Measurements from ENCODE around the gene INPP5A. TPM values are rescaled to one million over a fixed set of nuclear protein-coding genes. Genes with fewer than 3 reads are reported as not detected.

INPP5A gene
- total RNA-seq, 1 experiment from 2014 or later, result 14.7 TPM

- intact Hi-C loops (cut with micrococcal nuclease), result no loop called here
- no peak overlapping the region for H3K27ac Mint-ChIP-seq (ENCODE audit: low read depth, unreplicated experiment)
- H3K4me1 Mint-ChIP-seq (ENCODE audit: insufficient read depth, unreplicated experiment), result no peaks in the 10 kb centered on the region
- H3K36me3 Mint-ChIP-seq (ENCODE audit: insufficient read depth, unreplicated experiment), result no peaks in the 10 kb centered on the region
- BruUV-seq (replicated peaks), result no TSS peak
- ChIA-PET POLR2A (no interaction called here), CTCF (interaction anchor here (0.7 to 0.8 kb wide), 2 partner anchors 173 to 516 kb away, joined by 3 to 5 read pairs; no protein-coding TSS in a partner anchor)
- TF ChIP-seq, protein P1, sequence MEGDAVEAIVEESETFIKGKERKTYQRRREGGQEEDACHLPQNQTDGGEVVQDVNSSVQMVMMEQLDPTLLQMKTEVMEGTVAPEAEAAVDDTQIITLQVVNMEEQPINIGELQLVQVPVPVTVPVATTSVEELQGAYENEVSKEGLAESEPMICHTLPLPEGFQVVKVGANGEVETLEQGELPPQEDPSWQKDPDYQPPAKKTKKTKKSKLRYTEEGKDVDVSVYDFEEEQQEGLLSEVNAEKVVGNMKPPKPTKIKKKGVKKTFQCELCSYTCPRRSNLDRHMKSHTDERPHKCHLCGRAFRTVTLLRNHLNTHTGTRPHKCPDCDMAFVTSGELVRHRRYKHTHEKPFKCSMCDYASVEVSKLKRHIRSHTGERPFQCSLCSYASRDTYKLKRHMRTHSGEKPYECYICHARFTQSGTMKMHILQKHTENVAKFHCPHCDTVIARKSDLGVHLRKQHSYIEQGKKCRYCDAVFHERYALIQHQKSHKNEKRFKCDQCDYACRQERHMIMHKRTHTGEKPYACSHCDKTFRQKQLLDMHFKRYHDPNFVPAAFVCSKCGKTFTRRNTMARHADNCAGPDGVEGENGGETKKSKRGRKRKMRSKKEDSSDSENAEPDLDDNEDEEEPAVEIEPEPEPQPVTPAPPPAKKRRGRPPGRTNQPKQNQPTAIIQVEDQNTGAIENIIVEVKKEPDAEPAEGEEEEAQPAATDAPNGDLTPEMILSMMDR (IDR thresholded peaks at IDR 0.05; ENCODE audit: unreplicated experiment), result no peak
- H3K9me3 Mint-ChIP-seq (ENCODE audit: unreplicated experiment), result peaks cover 9% of the 10 kb centered on the region
- DNase-seq (ENCODE audit: unreplicated experiment), result no peak
- H3K4me3 Mint-ChIP-seq (ENCODE audit: unreplicated experiment), result no peak overlapping the region
- peaks cover 34% of the 10 kb centered on the region for H3K27me3 Mint-ChIP-seq (ENCODE audit: insufficient read depth, unreplicated experiment)
Measured at GRCh38 chr10:132827423-132827789, 289.8 kb downstream of the INPP5A start.

- ChIA-PET POLR2A (no interaction called here), CTCF (interaction anchor here (0.7 to 0.8 kb wide), 2 partner anchors 174 to 516 kb away, joined by 3 to 5 read pairs; no protein-coding TSS in a partner anchor)
- no TSS peak for BruUV-seq (replicated peaks)
- Mint-ChIP-seq H3K27ac (ENCODE audit: low read depth, unreplicated experiment) (no peak overlapping the region), H3K27me3 (ENCODE audit: insufficient read depth, unreplicated experiment) (peaks cover 36% of the 10 kb centered on the region), H3K36me3 (ENCODE audit: insufficient read depth, unreplicated experiment) (no peaks in the 10 kb centered on the region), H3K9me3 (ENCODE audit: unreplicated experiment) (peaks cover 9% of the 10 kb centered on the region), H3K4me3 (ENCODE audit: unreplicated experiment) (no peak overlapping the region), H3K4me1 (ENCODE audit: insufficient read depth, unreplicated experiment) (no peaks in the 10 kb centered on the region)
- intact Hi-C loops (cut with micrococcal nuclease), result no loop called here
- TF ChIP-seq, protein P1 (IDR thresholded peaks at IDR 0.05; ENCODE audit: unreplicated experiment), result no peak
- DNase-seq (ENCODE audit: unreplicated experiment), result no peak
Measured at GRCh38 chr10:132827861-132828539, 290.4 kb downstream of the INPP5A start.

DNA sequence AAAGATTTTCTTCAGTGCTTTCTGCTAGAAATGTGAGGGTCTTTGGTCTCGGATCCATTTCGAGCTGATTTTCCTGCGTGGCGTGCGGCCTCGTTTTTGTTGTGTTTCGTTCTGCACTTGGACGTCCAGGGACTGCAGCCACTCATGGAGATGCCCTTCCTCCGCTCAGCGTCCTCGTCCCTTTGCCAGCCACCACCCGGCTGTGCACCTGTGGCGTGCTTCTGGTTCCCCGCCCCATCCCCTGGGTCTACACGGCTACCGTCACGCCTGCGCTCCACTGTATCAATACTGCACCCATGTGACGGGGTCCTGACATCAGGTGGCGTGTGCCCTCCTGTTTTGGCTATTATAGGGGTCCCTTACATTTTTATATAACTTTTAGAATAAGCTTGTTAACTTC lies 291.1 kb downstream of the INPP5A start:
- Mint-ChIP-seq H3K36me3 (ENCODE audit: insufficient read depth, unreplicated experiment) (no peaks in the 10 kb centered on the region), H3K4me3 (ENCODE audit: unreplicated experiment) (no peak overlapping the region), H3K27me3 (ENCODE audit: insufficient read depth, unreplicated experiment) (peaks cover 36% of the 10 kb centered on the region), H3K4me1 (ENCODE audit: insufficient read depth, unreplicated experiment) (no peaks in the 10 kb centered on the region), H3K27ac (ENCODE audit: low read depth, unreplicated experiment) (no peak overlapping the region), H3K9me3 (ENCODE audit: unreplicated experiment) (peaks cover 9% of the 10 kb centered on the region)
- intact Hi-C loops (cut with micrococcal nuclease), result no loop called here
- TF ChIP-seq, protein P1 (IDR thresholded peaks at IDR 0.05; ENCODE audit: unreplicated experiment), result no peak
- BruUV-seq (replicated peaks), result no TSS peak
- ChIA-PET CTCF (no interaction called here), POLR2A (no interaction called here)
- no peak for DNase-seq (ENCODE audit: unreplicated experiment)

- no peaks in the 10 kb centered on the region for H3K36me3 Mint-ChIP-seq (ENCODE audit: insufficient read depth, unreplicated experiment)
- H3K9me3 Mint-ChIP-seq (ENCODE audit: unreplicated experiment), result peaks cover 9% of the 10 kb centered on the region
- ChIA-PET POLR2A (no interaction called here), CTCF (no interaction called here)
- TF ChIP-seq, protein P1 (IDR thresholded peaks at IDR 0.05; ENCODE audit: unreplicated experiment), result no peak
- DNase-seq (ENCODE audit: unreplicated experiment), result no peak
- no peaks in the 10 kb centered on the region for H3K4me1 Mint-ChIP-seq (ENCODE audit: insufficient read depth, unreplicated experiment)
- H3K27me3 Mint-ChIP-seq (ENCODE audit: insufficient read depth, unreplicated experiment), result peaks cover 36% of the 10 kb centered on the region
- H3K4me3 Mint-ChIP-seq (ENCODE audit: unreplicated experiment), result no peak overlapping the region
- no peak overlapping the region for H3K27ac Mint-ChIP-seq (ENCODE audit: low read depth, unreplicated experiment)
- BruUV-seq (replicated peaks), result no TSS peak
- intact Hi-C loops (cut with micrococcal nuclease), result no loop called here
Measured at GRCh38 chr10:132829403-132829802, 291.8 kb downstream of the INPP5A start.
